GM23248 (cell line): ENCODE data around the gene CD300LF. TPM values are rescaled to one million over a fixed set of nuclear protein-coding genes. Genes with fewer than 3 reads are reported as not detected.

Source experiments
- DNase-seq: peaks from one replicate; pipeline ENCODE4 v3.0.0-alpha.2; 2015
- H2AFZ ChIP-seq: fragments of 200-600 bp; sonication (generic); 2 replicates; pipeline ENCODE4 v1.6.1; 2016; ENCODE audit warnings: antibody characterized with exemption
- H3F3A ChIP-seq: fragments of 200-600 bp; sonication (generic); 2 replicates; pipeline ENCODE4 v1.6.1; 2016; ENCODE audit warnings: mild to moderate bottlenecking, antibody characterized with exemption, mixed run types; ENCODE audit not compliant: insufficient read depth
- H3K27ac ChIP-seq: fragments of 200-600 bp; sonication (generic); 2 replicates; pipeline ENCODE4 v1.5.1; 2016; ENCODE audit warnings: mild to moderate bottlenecking
- H3K27me3 ChIP-seq: fragments of 200-600 bp; sonication (generic); replicated peaks from 2 replicates; pipeline ENCODE4 v1.6.1; 2016; ENCODE audit warnings: mild to moderate bottlenecking; ENCODE audit not compliant: insufficient read depth
- H3K36me3 ChIP-seq: fragments of 200-600 bp; sonication (generic); 2 replicates; pipeline ENCODE4 v1.6.1; 2016; ENCODE audit warnings: low read depth, mild to moderate bottlenecking
- H3K4me1 ChIP-seq: fragments of 200-600 bp; sonication (generic); 2 replicates; pipeline ENCODE4 v1.6.1; 2016; ENCODE audit warnings: mild to moderate bottlenecking; ENCODE audit not compliant: insufficient read depth
- H3K4me2 ChIP-seq: fragments of 200-600 bp; sonication (generic); one replicate; pipeline ENCODE4 v1.6.1; 2016; ENCODE audit warnings: mild to moderate bottlenecking; ENCODE audit not compliant: unreplicated experiment
- H3K4me3 ChIP-seq: fragments of 200-600 bp; sonication (generic); 2 replicates; pipeline ENCODE4 v1.5.1; 2016; ENCODE audit warnings: mild to moderate bottlenecking
- H3K79me2 ChIP-seq: fragments of 200-600 bp; sonication (generic); 2 replicates; pipeline ENCODE4 v1.6.1; 2016; ENCODE audit warnings: mild to moderate bottlenecking; ENCODE audit not compliant: insufficient read depth
- H3K9ac ChIP-seq: fragments of 200-600 bp; sonication (generic); 2 replicates; pipeline ENCODE4 v1.6.1; 2016; ENCODE audit warnings: mild to moderate bottlenecking
- H3K9me2 ChIP-seq: fragments of 200-600 bp; sonication (generic); 2 replicates; pipeline ENCODE4 v1.6.1; 2016; ENCODE audit warnings: mixed run types, mild to moderate bottlenecking, moderate library complexity; ENCODE audit not compliant: insufficient read depth
- H3K9me3 ChIP-seq: fragments of 200-600 bp; sonication (generic); one replicate; pipeline ENCODE4 v1.6.1; 2017; ENCODE audit warnings: low read depth
- H4K20me1 ChIP-seq: fragments of 200-600 bp; sonication (generic); 2 replicates; pipeline ENCODE4 v1.6.0; 2016; ENCODE audit not compliant: insufficient read depth
- EZH2 ChIP-seq: fragments of 200-600 bp; sonication (generic); IDR thresholded peaks from 2 replicates; pipeline ENCODE4 v1.6.1; 2018; ENCODE audit warnings: antibody characterized with exemption, mild to moderate bottlenecking; ENCODE audit not compliant: insufficient read depth, poor library complexity, severe bottlenecking
- EZH2phosphoT487 ChIP-seq: fragments of 200-600 bp; sonication (generic); IDR thresholded peaks from 2 replicates; pipeline ENCODE4 v1.6.1; 2018; ENCODE audit warnings: antibody characterized with exemption, moderate library complexity, mild to moderate bottlenecking, low read depth; ENCODE audit not compliant: insufficient read depth
- WGBS, 2 experiments: methylation state at CpG; one replicate each; pipeline ENCODE4 v1.1.6; 2015 to 2017; ENCODE audit warnings: low lambda C conversion rate in 2 of 2, low coverage in 1 of 2; ENCODE audit errors: missing lambda C conversion rate in 2 of 2; 5-methylcytosine and 5-hydroxymethylcytosine counted together
- in situ Hi-C: fragments of 300-500 bp; cut with MboI; formaldehyde crosslinking; loops from 2 replicates; pipeline ENCODE4 v1.15.0; 2020
- polyA plus RNA-seq: library from polyadenylated mRNA; unstranded; fragments of >200 nt; fragmentation: Nextera tagmentation; extraction: Ambion mirVana; gene quantifications from 2 replicates; pipeline ENCODE4 v1.2.1, GENCODE V29; 2016
- total RNA-seq: library from RNA; depleted of rRNA; stranded (reverse); fragments of >200 nt; shearing (Covaris generic); gene quantifications from 2 replicates; pipeline ENCODE4 v1.2.3, GENCODE V29; 2014

Gene CD300LF
- total and polyA plus RNA-seq, 2 experiments from 2014 or later = not detected

DNA sequence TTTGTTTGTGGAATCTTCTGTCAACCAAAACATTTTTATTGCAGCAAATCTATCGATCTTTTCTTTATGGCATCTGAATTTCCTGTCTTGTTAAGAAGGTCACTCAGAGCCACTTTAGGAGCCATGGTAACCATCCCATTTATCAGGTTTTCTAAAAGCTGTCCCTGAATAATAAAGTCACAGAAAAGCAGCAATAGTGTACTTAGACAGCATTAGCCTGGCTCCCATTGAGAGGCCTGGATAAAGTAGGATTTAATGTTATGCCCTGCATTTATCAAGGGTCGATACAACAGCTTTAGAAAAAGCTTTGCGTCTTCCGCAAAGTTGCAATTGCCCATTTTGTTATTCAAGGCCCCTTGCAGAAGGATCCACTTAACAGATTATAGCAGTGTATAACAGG, 10.1 kb upstream of the CD300LF start:
- TF ChIP-seq EZH2 (no peak), EZH2phosphoT487 (no peak)
- H3K36me3 ChIP-seq = no peaks in the 10 kb centered on the region
- in situ Hi-C loops = no loop called here
- no peaks in the 10 kb centered on the region for H3F3A ChIP-seq
- no peak overlapping the region for H3K4me3 ChIP-seq
- H4K20me1 ChIP-seq = no peaks in the 10 kb centered on the region
- H3K4me1 ChIP-seq = no peaks in the 10 kb centered on the region
- no peak overlapping the region for H3K9ac ChIP-seq
- no peaks in the 10 kb centered on the region for H3K9me3 ChIP-seq
- DNase-seq = no peak
- 47 to 57% methylated on average over 4 of the region's 4 CpGs for WGBS, 2 experiments
- H3K27ac ChIP-seq = no peak overlapping the region
- H3K27me3 ChIP-seq = peaks cover 28% of the 10 kb centered on the region
- no peaks in the 10 kb centered on the region for H3K79me2 ChIP-seq
- no peak overlapping the region for H2AFZ ChIP-seq
- H3K9me2 ChIP-seq = no peaks in the 10 kb centered on the region
- no peak overlapping the region for H3K4me2 ChIP-seq

- Histone ChIP-seq H3K79me2 (no peaks in the 10 kb centered on the region), H3K4me3 (no peak overlapping the region), H3K27me3 (peaks cover 41% of the 10 kb centered on the region), H4K20me1 (no peaks in the 10 kb centered on the region), H2AFZ (no peak overlapping the region), H3K36me3 (no peaks in the 10 kb centered on the region), H3K4me1 (no peaks in the 10 kb centered on the region), H3K4me2 (no peak overlapping the region), H3K9me3 (no peaks in the 10 kb centered on the region), H3K9me2 (no peaks in the 10 kb centered on the region), H3K9ac (no peak overlapping the region), H3K27ac (no peak overlapping the region), H3F3A (no peaks in the 10 kb centered on the region)
- DNase-seq = no peak
- in situ Hi-C loops = no loop called here
- WGBS, 2 experiments = 62 to 72% methylated on average over 4 of the region's 4 CpGs
- TF ChIP-seq EZH2phosphoT487 = no peak
- TF ChIP-seq EZH2 = no peak
Measured at GRCh38 chr17:74720506-74720905, 7.8 kb upstream of the CD300LF start.

GRCh38 chr17:74715144-74715543, 2.4 kb upstream of the CD300LF start:
- Histone ChIP-seq H3K4me2 (no peak overlapping the region), H3K27ac (no peak overlapping the region), H3K4me3 (no peak overlapping the region), H2AFZ (no peak overlapping the region), H3K27me3 (peaks cover 48% of the 10 kb centered on the region), H3K36me3 (no peaks in the 10 kb centered on the region), H3K4me1 (no peaks in the 10 kb centered on the region), H4K20me1 (no peaks in the 10 kb centered on the region), H3K9ac (no peak overlapping the region), H3K79me2 (no peaks in the 10 kb centered on the region), H3F3A (no peaks in the 10 kb centered on the region), H3K9me2 (no peaks in the 10 kb centered on the region), H3K9me3 (no peaks in the 10 kb centered on the region)
- DNase-seq = no peak
- WGBS, 2 experiments = 21 to 27% methylated on average over 4 of the region's 4 CpGs
- TF ChIP-seq EZH2 = no peak
- no peak for TF ChIP-seq EZH2phosphoT487
- in situ Hi-C loops = no loop called here

DNA sequence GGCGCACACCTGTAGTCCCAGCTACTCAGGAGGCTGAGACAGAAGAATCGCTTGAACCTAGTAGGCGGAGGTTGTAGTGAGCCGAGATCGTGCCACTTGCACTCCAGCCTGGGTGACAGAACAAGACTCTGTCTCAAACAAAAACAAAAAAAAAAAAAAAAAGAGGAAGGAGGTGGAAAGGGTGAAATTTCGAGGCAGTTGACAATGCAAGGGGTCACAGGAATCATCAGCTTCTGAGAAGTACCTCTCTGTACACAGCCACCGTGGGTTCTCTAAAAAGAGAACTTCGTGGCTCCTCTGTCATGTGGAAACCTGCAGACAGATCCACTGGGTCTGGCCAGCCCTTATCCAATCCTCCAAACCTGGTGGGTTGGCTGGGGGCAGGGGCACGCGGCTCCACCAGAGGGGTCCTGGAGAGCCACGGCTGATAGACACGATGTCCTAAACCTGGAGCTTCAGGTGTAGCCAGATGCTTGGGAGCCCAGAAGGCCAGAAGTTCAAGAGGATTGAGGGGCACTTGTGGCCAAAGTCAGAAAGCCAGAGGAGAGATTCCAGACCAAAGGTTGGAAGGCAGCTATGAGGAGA, 540 bp upstream of the CD300LF start:
- H3K4me2 ChIP-seq = no peak overlapping the region
- no peaks in the 10 kb centered on the region for H3K79me2 ChIP-seq
- peaks cover 29% of the 10 kb centered on the region for H3K27me3 ChIP-seq
- no peaks in the 10 kb centered on the region for H3F3A ChIP-seq
- H3K9ac ChIP-seq = no peak overlapping the region
- H4K20me1 ChIP-seq = no peaks in the 10 kb centered on the region
- no peak overlapping the region for H2AFZ ChIP-seq
- no peaks in the 10 kb centered on the region for H3K9me2 ChIP-seq
- no peaks in the 10 kb centered on the region for H3K4me1 ChIP-seq
- WGBS, 2 experiments = 55 to 64% methylated on average over 12 of the region's 12 CpGs
- H3K27ac ChIP-seq = no peak overlapping the region
- H3K4me3 ChIP-seq = no peak overlapping the region
- in situ Hi-C loops = no loop called here
- no peak for TF ChIP-seq EZH2
- TF ChIP-seq EZH2phosphoT487 = no peak
- no peaks in the 10 kb centered on the region for H3K36me3 ChIP-seq
- no peaks in the 10 kb centered on the region for H3K9me3 ChIP-seq
- no peak for DNase-seq

GRCh38 chr17:74712301-74712700, 422 bp downstream of the CD300LF start:
- in situ Hi-C loops = no loop called here
- H3K4me3 ChIP-seq = no peak overlapping the region
- DNase-seq = no peak
- peaks cover 29% of the 10 kb centered on the region for H3K27me3 ChIP-seq
- 33 to 36% methylated on average over 7 of the region's 7 CpGs for whole genome bisulfite sequencing, 2 experiments
- H2AFZ ChIP-seq = no peak overlapping the region
- no peaks in the 10 kb centered on the region for H3K9me3 ChIP-seq
- no peaks in the 10 kb centered on the region for H3K4me1 ChIP-seq
- H4K20me1 ChIP-seq = no peaks in the 10 kb centered on the region
- H3F3A ChIP-seq = no peaks in the 10 kb centered on the region
- no peaks in the 10 kb centered on the region for H3K36me3 ChIP-seq
- no peaks in the 10 kb centered on the region for H3K9me2 ChIP-seq
- H3K4me2 ChIP-seq = no peak overlapping the region
- H3K27ac ChIP-seq = no peak overlapping the region
- H3K79me2 ChIP-seq = no peaks in the 10 kb centered on the region
- no peak for TF ChIP-seq EZH2phosphoT487
- TF ChIP-seq EZH2 = no peak
- no peak overlapping the region for H3K9ac ChIP-seq
